Effector CD8-positive, alpha-beta T cell (primary cell): ENCODE measurements around the gene COPE.
"Not testable (repeated sequence)": the region's sequence is repeated elsewhere in the genome, so short reads cannot be mapped to it uniquely, and the experiment has no call there.

Source experiments
- DNase-seq: peaks from one replicate; lab custom pipeline; 2025; lab: John Stamatoyannopoulos, UW
- total RNA-seq, 4 experiments: gene quantifications; one replicate each; lab custom pipeline; 2026; lab: John Stamatoyannopoulos, UW

COPE gene
- 59.3 to 71.4 (median 63.3) reads per million in 4 experiments for total RNA-seq

GRCh38 chr19:18919086-18919899 is at the start of gene COPE, which contains the start of gene DDX49:
TSS of gene COPE (minus strand) at chr19:18919387. CDS start at chr19:18919348, 39 bp downstream.
TSS of gene DDX49 (plus strand) at chr19:18919715. CDS start at chr19:18919742, 27 bp downstream.
- DNase-seq, result peak; percentile 96

DNA sequence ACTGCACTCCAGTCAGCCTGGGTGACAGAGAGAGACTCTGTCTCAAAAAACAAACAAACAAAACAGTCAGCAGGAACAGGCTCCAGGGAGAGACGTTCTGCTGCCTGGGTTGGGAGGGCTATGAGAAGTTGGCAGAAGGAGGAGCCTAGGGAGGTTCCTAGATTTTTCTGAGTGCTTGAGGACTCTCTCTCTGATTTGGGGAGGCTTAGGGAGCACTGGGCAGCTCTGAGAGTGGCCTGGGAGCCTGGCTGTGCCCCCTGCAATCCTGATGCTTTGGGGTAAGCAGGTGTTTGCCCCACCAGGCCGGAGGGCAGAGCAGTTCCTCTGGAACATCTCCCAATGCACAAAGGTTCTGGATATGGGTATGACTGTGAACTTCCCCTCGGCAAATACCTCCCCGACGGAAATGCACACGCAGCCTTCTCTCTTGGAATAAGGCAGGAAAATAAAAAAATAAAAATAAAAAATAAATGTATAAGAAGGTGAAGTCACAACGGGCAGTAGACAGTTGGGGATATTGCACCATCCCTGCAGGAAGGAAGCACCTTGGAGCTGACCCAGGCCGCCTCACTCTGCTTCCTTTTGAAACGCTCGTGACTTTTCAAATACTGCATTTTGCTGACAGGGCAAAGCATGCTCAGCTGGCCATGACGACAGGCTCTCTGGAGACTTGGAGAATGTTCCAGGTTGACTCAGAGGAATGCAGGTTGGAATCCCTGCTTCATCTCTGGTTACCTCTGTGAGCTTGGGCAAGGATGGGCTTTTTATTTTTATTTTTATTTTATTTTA is 48.4 kb upstream of the COPE start:
- DNase-seq, result no peak

DNA sequence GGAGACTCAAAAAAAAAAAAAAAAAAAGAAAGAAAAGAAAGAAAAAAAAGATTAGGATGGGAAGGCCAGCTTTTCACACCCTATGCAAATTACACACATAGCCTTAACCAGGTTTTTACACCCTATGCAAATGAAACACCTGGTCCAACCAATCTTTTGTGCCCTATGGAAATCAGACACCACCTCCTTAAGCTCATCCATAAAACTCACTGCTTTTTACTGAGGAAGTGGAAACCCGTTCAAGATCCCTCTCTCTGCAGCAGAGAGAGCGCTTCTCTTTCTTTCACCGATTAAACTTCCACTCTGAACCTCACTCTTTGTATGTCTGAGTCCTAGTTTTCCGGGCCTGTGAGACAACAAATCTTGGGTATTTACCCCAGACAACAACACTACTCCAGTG is 47.1 kb upstream of the COPE start:
- no peak for DNase-seq

GRCh38 chr19:18964121-18964520 is 44.9 kb upstream of the COPE start:
- DNase-seq, result no peak

- no peak for DNase-seq
Observed at GRCh38 chr19:18961767-18962620, 42.8 kb upstream of the COPE start.

GRCh38 chr19:18960370-18960769 is 41.2 kb upstream of the COPE start:
- no peak for DNase-seq

DNA sequence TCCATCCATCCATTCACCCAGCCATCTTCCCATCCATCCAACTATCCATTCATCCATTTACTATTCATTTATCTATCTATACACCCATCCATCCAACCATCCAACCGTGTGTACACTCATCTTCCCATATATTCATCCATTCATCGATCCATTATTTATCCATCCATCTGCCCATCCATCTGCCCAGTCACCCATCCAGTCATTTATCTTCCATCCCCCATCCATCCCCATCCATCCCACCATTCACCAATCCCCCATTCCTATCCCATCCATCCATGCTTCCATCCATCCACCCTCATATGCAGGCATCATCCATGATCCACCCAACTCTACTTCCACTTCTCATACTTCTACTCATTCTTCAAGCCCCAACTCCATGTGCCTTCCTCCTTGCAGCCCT is 35.9 kb upstream of the COPE start:
- no peak for DNase-seq

GRCh38 chr19:18954094-18954493 is 34.9 kb upstream of the COPE start:
- no peak for DNase-seq

DNA sequence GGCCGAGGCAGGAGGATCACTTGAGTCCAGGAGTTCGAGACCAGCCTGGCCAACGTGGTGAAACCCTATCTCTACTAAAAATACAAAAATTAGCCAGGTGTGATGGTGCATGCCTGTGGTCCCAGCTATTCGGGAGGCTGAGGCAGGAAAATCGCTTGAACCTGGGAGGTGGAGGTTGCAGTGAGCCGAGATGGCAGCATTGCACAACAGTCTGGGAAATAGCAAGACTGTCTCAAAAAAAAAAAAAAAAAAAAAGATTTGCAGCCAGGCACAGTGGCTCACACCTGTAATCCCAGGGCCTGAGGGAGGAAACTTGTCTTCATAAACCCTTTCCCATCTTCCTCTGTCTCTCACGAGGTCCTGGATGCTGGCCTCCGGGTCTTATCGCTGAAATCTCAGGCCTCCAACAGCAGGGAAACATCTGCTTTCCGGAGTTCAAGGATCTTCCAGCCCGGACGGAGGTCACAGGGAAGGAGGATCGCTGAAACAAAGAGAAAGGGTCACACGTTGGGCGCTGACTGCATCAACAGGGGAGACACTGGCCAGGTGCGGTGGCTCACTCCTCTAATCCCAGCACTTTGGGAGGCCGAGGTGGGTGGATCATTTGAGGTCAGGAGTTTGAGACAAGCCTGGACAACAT is 33.3 kb upstream of the COPE start:
- DNase-seq, result not testable (repeated sequence)

GRCh38 chr19:18951721-18952281 is 32.6 kb upstream of the COPE start:
- no peak for DNase-seq

DNA sequence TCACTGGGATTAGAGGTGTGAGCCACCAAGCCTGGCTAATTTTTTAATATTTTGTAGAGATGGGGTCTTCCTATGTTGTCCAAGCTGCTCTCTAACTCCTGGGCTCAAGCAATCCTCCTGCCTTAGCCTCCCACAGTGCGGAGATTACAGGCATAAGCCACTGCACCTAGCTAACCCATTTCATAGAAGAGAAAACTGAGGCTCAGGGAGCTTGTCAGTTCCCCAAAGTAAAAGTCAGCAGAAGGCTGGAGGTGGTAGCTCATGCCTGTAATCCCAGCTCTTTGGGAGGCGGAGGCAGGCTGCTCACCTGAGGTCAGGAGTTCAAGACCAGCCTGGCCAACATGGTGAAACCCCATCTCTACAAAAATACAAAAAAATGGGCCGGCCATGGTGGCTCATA is 30.7 kb upstream of the COPE start:
- DNase-seq, result no peak

- no peak for DNase-seq
Observed at GRCh38 chr19:18948976-18949356, 29.8 kb upstream of the COPE start.

DNA sequence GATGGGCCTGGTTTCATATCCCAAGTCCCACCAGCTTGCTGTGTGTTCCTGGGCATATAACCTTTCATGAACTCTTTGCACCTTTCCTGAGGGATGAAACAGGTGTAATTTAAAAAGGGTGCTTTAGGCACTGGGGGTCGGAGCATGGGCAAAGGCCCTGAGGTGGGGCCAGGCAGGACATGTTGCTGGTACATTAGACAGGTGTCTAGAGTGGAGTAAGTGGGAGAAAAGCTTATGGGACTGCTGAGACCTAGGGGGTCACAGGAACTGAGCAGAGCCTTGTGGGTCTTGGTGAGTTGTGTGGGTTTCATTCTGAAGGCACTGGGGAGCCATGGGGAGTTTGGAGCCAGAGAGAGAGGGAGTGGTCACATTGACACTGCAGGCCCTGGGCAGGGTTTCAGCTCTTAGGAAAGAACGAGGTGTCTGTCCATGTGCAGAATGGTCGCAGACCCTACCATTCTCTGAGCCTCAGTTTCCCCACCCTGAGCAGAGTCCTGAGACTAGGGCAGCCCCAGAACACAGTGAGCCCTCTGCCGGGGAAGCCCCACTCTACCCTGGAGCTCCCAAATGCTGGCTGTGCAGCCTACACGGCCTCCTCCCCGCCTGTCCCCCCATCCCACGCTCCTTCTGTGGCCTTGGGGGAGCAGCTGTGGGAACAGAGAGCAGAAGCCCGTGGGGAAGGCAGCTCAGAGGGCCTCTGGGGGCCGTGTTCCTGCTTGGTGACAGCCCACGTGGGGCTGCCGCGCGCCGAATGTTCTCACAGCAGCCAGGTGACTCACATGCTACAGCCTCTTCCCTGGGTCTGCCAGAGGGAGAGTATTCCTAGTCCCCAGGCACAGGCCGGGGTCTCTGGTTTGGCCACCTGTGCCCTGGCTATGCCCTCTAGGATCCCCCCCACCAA is 29.1 kb upstream of the COPE start:
- no peak for DNase-seq

DNA sequence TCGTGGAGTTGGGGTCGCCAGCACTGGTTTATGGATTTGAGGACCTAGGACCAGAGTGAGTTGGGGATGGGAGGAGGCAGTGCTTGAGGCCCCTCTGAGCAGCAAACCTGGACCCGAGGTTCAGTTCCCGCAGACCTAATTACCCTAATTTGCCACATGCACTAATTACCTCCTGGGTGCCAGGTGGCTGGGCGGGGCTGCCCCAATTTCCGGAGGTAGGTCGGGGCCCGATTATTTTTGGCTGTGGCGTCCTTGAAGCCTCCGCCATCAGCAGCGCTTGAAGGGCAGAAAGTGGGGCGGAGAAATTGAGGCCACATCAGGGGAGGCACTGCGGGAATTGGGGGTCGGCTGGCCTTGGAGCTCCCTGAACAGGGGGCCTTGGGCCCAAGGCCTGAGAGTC is 27.7 kb upstream of the COPE start:
- DNase-seq, result no peak

DNA sequence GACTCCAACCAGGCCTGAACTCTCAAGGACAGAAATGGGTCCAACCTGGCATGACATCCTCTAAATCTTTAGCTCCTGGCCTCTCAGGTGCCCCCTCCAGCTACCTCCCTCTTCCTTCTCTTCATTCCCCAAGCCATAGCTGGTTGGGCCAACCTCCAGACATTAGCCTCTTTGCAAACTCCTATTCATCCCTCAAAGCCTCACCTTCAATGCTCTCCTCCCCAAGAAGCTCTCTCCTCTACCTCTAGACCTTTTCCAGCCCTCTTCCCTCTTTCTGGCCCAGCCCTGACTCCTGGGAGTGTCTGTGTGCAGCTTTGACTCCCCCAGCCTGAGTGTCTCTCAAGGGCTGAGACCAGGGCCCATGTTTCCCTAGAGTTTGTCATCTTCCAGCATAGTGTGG is 27.1 kb upstream of the COPE start:
- DNase-seq, result no peak

DNA sequence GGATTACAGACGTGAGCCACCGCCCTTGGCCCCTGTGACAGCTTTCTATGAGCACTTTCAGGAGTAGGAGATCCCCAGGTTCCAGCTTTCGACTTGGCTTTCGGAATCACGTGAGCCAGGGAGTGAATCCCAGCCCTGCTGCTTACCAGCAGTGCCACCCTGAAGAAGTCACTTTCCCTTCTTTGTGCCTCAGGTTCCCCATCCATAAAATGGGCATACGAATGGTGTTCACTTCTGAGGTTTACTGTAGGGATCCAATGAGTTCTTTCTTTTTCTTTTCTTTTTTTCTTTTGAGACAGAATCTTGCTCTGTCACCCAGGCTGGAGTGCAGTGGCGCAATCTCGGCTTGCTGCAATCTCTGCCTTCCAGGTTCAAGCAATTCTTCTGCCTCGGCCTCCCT is 26.1 kb upstream of the COPE start:
- no peak for DNase-seq

- no peak for DNase-seq
Observed at GRCh38 chr19:18943465-18943864, 24.3 kb upstream of the COPE start.

DNA sequence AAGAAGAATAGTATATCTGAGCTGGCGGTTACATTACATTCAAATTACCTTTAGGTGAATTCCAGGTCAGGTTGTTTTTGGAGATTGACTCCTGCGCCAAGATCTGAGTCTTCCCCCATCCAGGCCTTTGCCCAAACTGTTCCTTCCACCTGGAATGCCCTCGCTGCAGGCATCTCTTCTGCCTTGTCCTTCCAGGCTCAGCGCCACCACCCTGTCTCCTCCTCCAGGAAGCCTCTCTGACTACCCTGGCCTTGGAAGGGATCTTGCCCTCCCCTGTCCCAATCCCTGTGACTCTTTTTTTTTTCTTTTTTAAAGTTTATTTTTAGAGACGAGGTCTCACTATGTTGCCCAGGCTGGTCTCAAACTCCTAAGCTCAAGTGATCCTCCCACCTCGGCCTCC is 23.5 kb upstream of the COPE start:
- no peak for DNase-seq

DNA sequence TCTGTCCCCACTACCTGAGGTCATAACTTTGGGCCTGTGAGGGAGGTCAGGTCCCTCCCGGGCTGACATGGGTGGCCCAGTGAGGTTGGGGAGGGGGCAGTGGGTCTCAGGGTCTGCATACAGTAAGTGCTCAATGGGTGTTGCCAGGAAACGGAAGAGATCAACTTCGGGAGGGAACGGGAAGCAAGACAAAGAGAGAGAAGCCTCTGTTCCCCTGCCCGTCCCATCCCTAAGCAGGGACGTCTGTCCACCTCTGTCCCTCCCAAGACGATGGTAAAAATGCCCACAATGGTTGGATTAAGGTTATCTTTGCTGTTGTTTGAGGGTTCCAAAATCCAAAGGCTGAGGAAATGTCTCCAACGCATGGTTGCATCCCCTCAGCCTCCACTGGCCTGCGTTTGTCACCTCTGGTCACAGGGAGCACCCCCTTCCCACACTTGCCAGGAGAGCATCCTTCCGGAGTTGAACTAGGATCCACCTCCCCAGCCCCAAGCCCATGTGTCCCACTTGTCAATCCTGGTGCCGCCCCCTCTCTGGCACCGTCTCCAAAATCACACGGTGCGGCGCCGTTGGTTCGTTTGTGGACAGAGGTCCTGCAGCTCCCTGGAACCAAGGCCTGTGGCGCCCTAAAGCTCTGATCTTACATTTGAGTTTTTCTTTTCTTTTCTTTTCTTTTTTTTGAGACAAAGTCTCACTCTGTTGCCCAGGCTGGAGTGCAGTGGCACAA is 22.6 kb upstream of the COPE start:
- no peak for DNase-seq
